ENCODE data around the gene EZR.

Gene EZR

DNA sequence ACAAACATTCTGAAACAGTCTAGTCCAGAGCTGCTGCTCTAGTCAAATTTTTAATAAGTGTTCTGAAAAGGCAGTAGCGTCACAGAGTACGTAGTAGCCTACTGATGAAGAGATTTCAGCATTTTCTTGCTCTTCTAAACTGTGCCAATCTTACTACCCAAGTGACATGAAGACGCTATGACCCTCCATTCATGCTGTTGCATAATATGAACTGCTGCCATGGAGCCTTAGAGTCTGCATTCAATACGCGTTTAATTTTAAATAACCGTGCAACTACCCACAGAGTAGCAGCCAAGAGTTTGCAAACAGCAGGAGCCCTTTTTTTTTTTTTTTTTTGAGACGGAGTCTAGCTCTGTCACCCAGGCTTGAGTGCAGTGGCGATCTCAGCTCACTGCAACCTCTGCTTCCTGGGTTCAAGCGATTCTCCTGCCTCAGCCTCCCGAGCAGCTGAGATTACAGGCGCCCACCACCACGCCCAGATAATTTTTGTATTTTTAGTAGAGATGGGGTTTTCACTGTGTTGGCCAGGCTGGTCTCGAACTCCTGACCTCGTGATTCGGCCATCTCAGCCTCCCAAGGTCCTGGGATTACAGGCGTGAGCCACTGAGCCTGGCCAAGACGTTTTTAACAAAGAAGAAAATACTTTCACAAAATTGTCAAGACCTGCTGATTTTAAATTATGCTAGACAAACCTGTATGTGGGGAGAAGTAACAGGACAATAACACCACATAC is 44.3 kb downstream of the EZR start:
- no peak for TF ChIP-seq POLR2AphosphoS5 (IDR thresholded peaks at IDR 0.05; ENCODE audit: low read depth, low read length)
- TF ChIP-seq, protein P1, sequence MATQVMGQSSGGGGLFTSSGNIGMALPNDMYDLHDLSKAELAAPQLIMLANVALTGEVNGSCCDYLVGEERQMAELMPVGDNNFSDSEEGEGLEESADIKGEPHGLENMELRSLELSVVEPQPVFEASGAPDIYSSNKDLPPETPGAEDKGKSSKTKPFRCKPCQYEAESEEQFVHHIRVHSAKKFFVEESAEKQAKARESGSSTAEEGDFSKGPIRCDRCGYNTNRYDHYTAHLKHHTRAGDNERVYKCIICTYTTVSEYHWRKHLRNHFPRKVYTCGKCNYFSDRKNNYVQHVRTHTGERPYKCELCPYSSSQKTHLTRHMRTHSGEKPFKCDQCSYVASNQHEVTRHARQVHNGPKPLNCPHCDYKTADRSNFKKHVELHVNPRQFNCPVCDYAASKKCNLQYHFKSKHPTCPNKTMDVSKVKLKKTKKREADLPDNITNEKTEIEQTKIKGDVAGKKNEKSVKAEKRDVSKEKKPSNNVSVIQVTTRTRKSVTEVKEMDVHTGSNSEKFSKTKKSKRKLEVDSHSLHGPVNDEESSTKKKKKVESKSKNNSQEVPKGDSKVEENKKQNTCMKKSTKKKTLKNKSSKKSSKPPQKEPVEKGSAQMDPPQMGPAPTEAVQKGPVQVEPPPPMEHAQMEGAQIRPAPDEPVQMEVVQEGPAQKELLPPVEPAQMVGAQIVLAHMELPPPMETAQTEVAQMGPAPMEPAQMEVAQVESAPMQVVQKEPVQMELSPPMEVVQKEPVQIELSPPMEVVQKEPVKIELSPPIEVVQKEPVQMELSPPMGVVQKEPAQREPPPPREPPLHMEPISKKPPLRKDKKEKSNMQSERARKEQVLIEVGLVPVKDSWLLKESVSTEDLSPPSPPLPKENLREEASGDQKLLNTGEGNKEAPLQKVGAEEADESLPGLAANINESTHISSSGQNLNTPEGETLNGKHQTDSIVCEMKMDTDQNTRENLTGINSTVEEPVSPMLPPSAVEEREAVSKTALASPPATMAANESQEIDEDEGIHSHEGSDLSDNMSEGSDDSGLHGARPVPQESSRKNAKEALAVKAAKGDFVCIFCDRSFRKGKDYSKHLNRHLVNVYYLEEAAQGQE (IDR thresholded peaks at IDR 0.05; ENCODE audit: insufficient read depth in 1 of 2, low read depth in 2 of 2, low read length in 2 of 2) = no peak
- no peak for TF ChIP-seq FOXP2 (optimal IDR thresholded peaks at IDR 0.05; ENCODE audit: borderline replicate concordance, extremely low read depth, extremely low read length, insufficient read depth)
- no peak for TF ChIP-seq TAF1 (IDR thresholded peaks at IDR 0.05; ENCODE audit: borderline replicate concordance, insufficient read depth, low read length)
- TF ChIP-seq SIN3A (IDR thresholded peaks at IDR 0.05; ENCODE audit: borderline replicate concordance, insufficient read depth, low read length) = no peak

DNA sequence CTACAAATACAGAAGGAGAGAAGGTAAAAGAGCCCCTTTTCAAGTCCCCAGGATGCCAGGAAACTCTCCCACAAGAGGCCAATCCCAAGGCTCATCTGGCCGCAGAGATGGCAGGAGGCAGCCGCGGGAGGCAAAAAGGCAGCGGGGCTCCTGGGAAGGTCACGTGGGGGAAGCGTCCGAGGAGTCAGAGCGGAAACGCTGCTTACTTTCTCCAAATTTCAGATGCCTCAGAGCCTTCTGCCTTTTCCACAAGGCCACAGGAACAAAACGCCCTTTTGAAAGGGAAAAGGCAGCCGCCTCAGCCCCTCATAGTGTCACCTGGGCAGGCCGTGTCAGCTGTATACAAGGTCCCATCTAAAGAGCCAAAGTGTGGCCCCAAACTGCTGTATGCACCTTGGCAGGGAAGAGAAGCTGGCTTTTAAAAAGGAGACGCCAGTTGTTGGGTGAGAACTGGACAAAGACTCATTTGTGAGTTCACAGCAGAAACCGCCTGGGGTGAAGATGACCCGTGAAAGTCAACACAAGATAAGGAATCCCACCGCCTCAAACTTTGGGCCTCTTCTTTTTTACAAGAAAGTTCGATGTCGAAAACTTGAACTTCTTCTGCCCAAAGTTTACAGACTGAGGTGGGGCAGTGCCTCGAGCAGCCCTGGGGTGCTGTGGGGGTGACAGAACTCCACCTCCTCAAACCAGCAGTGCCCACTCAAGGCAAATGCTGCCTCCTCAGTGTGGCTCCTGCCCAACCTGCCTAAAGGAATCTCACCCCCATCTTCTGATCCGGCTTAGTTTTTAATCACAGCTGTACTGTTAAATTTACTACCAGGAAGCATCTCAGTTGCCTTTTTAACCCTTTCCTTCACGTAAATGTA is 45.4 kb downstream of the EZR start:
- TF ChIP-seq TAF1 (IDR thresholded peaks at IDR 0.05; ENCODE audit: borderline replicate concordance, insufficient read depth, low read length) = no peak
- TF ChIP-seq SIN3A (IDR thresholded peaks at IDR 0.05; ENCODE audit: borderline replicate concordance, insufficient read depth, low read length) = no peak
- TF ChIP-seq POLR2AphosphoS5 (IDR thresholded peaks at IDR 0.05; ENCODE audit: low read depth, low read length) = no peak
- TF ChIP-seq FOXP2 (optimal IDR thresholded peaks at IDR 0.05; ENCODE audit: borderline replicate concordance, extremely low read depth, extremely low read length, insufficient read depth) = no peak
- TF ChIP-seq, protein P1 (IDR thresholded peaks at IDR 0.05; ENCODE audit: insufficient read depth in 1 of 2, low read depth in 2 of 2, low read length in 2 of 2) = no peak

DNA sequence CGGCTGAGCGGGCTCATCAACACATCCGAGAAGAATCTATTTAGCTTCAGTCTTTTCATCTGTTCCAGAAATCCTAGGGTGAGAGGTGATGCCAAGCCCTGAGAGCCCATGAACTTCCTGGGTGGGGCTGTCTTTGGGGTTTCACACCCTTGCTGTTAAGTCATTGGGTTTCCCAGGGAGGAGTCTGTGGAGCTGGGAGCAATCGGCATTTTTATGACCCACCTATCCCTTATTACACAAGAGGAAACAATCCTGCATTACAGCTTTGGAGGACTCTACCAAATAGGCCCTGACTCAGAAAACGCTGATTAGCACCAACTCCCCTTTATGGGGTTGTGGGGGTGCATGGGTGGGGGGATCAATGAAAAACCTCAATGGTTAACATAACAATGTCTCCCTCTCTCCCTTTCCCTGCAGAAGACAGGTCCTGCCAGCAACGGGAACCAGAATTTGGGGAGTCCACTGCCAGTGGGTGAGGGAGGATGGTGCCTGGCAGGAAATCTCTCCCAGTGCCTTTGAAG is 46.3 kb downstream of the EZR start:
- TF ChIP-seq POLR2AphosphoS5 (IDR thresholded peaks at IDR 0.05; ENCODE audit: low read depth, low read length) (no peak), TAF1 (IDR thresholded peaks at IDR 0.05; ENCODE audit: borderline replicate concordance, insufficient read depth, low read length) (no peak), SIN3A (IDR thresholded peaks at IDR 0.05; ENCODE audit: borderline replicate concordance, insufficient read depth, low read length) (no peak), FOXP2 (optimal IDR thresholded peaks at IDR 0.05; ENCODE audit: borderline replicate concordance, extremely low read depth, extremely low read length, insufficient read depth) (no peak)
- TF ChIP-seq, protein P1 (IDR thresholded peaks at IDR 0.05; ENCODE audit: insufficient read depth in 1 of 2, low read depth in 2 of 2, low read length in 2 of 2) = no peak

DNA sequence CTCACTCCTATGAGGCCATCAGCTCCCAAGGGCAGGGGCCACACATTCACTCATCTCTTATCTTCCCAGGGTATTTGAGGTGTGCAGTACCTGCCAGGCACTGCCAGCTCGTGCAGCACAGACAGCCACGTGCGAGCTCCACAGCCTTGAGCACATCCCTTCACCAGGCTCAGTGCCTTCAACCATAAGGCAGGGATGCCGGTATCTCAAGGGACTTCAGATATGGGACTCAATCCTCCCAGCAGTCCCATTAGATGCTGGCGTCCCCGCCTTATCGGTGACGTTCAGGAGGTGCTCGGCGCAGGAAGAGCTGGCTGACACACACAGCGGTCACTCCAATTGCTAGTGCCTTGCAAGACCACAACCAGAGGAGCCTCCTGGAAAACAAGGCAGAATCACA is 47.0 kb downstream of the EZR start:
- TF ChIP-seq, protein P1 (IDR thresholded peaks at IDR 0.05; ENCODE audit: insufficient read depth in 1 of 2, low read depth in 2 of 2, low read length in 2 of 2) = no peak
- no peak for TF ChIP-seq FOXP2 (optimal IDR thresholded peaks at IDR 0.05; ENCODE audit: borderline replicate concordance, extremely low read depth, extremely low read length, insufficient read depth)
- no peak for TF ChIP-seq TAF1 (IDR thresholded peaks at IDR 0.05; ENCODE audit: borderline replicate concordance, insufficient read depth, low read length)
- TF ChIP-seq POLR2AphosphoS5 (IDR thresholded peaks at IDR 0.05; ENCODE audit: low read depth, low read length) = no peak
- TF ChIP-seq SIN3A (IDR thresholded peaks at IDR 0.05; ENCODE audit: borderline replicate concordance, insufficient read depth, low read length) = no peak
